Measurements from ENCODE around the gene RAX. TPM values are rescaled to one million over a fixed set of nuclear protein-coding genes. Genes with fewer than 3 reads are reported as not detected.

The RAX gene
- total and polyA plus RNA-seq, 10 of the 15 experiments (the other 5 are each of a cell fraction or from before 2014, with no cell fraction given): not detected

DNA sequence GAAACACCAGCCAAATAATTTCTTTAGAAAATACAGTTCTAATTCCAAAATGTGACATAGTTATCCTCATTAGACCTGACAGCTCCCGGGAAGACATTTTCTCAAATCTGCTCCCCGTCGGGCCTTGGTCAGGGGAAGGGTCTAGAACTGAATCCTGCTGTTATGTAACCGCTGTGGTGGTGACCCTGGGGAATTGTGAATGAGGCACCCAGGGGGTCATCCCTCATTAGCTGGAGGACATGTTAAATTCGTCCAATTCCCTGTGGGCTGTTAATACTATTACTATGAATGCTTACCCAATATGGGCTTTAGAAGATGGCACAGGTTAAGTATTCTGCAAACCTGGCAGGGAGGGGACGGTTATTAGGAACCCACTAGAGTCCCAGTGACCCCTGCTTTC is 33.4 kb upstream of the RAX start:
- CTCF ChIA-PET: interaction anchor here (10.6 kb wide), 1 partner anchor 95 kb away, joined by 165 read pairs; no protein-coding TSS in a partner anchor
- DNase-seq (ENCODE audit: low read depth, low spot score) (no peak), FAIRE-seq (no peak), ATAC-seq (no peak)
- no peaks in the 10 kb centered on the region for H4K20me1 ChIP-seq (ENCODE audit: control insufficient read depth, insufficient read depth)
- in situ Hi-C loops (cut with MboI): no loop called here
- H3K9ac ChIP-seq (ENCODE audit: control insufficient read depth, insufficient read depth, low read length): no peak overlapping the region
- no TSS peak for BruUV-seq (replicated peaks)
- RAD21 ChIA-PET (ENCODE audit: unreplicated experiment): interaction anchor here (4.8 kb wide), 1 partner anchor 95 kb away, joined by 46 read pairs; no protein-coding TSS in a partner anchor
- H3K36me3 ChIP-seq (ENCODE audit: control insufficient read depth in 2 of 2, insufficient read depth in 2 of 2, low read length in 1 of 2): no peaks in the 10 kb centered on the region
- no peak overlapping the region for H3K4me2 ChIP-seq (ENCODE audit: control insufficient read depth, insufficient read depth)
- no peak overlapping the region for H2AFZ ChIP-seq (ENCODE audit: control insufficient read depth, low read depth, low read length)
- WGBS (ENCODE audit: insufficient coverage, insufficient replicate concordance, low lambda C conversion rate, missing lambda C conversion rate): 54% methylated on average over 6 of the region's 6 CpGs
- H3K4me3 ChIP-seq: no peak overlapping the region
- H3K27me3 ChIP-seq (replicated peaks in 1 of 2; ENCODE audit: control insufficient read depth in 2 of 2, insufficient read depth in 2 of 2, low read length in 1 of 2): peaks cover 4% of the 10 kb centered on the region in 2 experiments; a peak in 2 of 4 replicates
- H3K4me1 ChIP-seq (ENCODE audit: control insufficient read depth, insufficient read depth, low read length): no peaks in the 10 kb centered on the region
- H3K27ac ChIP-seq (ENCODE audit: control insufficient read depth, insufficient read depth): no peak overlapping the region
- intact Hi-C loops (cut with micrococcal nuclease; ENCODE audit: unreplicated experiment): no loop called here
- POLR2A ChIA-PET: no interaction called here
- TF ChIP-seq JUND (IDR thresholded peaks at IDR 0.05; ENCODE audit: low read depth, low read length) (no peak), USF1 (IDR thresholded peaks at IDR 0.05; ENCODE audit: borderline replicate concordance, extremely low read length, insufficient read depth, low read depth, low read length) (no peak), KAT2A (conservative IDR thresholded peaks at IDR 0.05; ENCODE audit: control insufficient read depth, low read depth, low read length) (no peak), CUX1 (IDR thresholded peaks at IDR 0.05; ENCODE audit: insufficient replicate concordance, low read depth, low read length) (no peak), SMARCA5 (IDR thresholded peaks at IDR 0.05) (no peak), RFX5 (IDR thresholded peaks at IDR 0.05; ENCODE audit: low read depth, low read length) (no peak)
- H3K79me2 ChIP-seq (ENCODE audit: control insufficient read depth, insufficient read depth, low read length): no peaks in the 10 kb centered on the region
- H3K9me3 ChIP-seq (replicated peaks; ENCODE audit: control insufficient read depth, insufficient read depth, low read length): no peaks in the 10 kb centered on the region
- SMC1A ChIA-PET (ENCODE audit: uncharacterized antibody, unreplicated experiment): no interaction called here
